ENCODE results near the gene HDAC4.

GRCh38 chr2:239166201-239166834, 234.5 kb downstream of the HDAC4 start:
- no peak for TF ChIP-seq POLR2AphosphoS5 (IDR thresholded peaks at IDR 0.05; ENCODE audit: low read depth, low read length)
- no peak for TF ChIP-seq POLR2A (IDR thresholded peaks at IDR 0.05; ENCODE audit: control extremely low read depth in 1 of 2, low read depth in 2 of 2, low read length in 2 of 2)
- TF ChIP-seq, protein P1, sequence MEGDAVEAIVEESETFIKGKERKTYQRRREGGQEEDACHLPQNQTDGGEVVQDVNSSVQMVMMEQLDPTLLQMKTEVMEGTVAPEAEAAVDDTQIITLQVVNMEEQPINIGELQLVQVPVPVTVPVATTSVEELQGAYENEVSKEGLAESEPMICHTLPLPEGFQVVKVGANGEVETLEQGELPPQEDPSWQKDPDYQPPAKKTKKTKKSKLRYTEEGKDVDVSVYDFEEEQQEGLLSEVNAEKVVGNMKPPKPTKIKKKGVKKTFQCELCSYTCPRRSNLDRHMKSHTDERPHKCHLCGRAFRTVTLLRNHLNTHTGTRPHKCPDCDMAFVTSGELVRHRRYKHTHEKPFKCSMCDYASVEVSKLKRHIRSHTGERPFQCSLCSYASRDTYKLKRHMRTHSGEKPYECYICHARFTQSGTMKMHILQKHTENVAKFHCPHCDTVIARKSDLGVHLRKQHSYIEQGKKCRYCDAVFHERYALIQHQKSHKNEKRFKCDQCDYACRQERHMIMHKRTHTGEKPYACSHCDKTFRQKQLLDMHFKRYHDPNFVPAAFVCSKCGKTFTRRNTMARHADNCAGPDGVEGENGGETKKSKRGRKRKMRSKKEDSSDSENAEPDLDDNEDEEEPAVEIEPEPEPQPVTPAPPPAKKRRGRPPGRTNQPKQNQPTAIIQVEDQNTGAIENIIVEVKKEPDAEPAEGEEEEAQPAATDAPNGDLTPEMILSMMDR (IDR thresholded peaks at IDR 0.05; ENCODE audit: control extremely low read depth in 1 of 3, insufficient read depth in 1 of 3, low read depth in 1 of 3, low read length in 3 of 3), result no peak
- no peak for TF ChIP-seq SAP30 (IDR thresholded peaks at IDR 0.05; ENCODE audit: insufficient read depth, insufficient replicate concordance, low read length)

All from H1 (cell line).